Embryonic facial prominence (tissue), 1 donor: ENCODE data around the gene SERGEF.

ENCODE experiments used
- DNase-seq: peaks from one replicate; pipeline ENCODE4 v3.0.0-alpha.2; 2016; ENCODE audit errors: extremely low spot score

The SERGEF gene

DNA sequence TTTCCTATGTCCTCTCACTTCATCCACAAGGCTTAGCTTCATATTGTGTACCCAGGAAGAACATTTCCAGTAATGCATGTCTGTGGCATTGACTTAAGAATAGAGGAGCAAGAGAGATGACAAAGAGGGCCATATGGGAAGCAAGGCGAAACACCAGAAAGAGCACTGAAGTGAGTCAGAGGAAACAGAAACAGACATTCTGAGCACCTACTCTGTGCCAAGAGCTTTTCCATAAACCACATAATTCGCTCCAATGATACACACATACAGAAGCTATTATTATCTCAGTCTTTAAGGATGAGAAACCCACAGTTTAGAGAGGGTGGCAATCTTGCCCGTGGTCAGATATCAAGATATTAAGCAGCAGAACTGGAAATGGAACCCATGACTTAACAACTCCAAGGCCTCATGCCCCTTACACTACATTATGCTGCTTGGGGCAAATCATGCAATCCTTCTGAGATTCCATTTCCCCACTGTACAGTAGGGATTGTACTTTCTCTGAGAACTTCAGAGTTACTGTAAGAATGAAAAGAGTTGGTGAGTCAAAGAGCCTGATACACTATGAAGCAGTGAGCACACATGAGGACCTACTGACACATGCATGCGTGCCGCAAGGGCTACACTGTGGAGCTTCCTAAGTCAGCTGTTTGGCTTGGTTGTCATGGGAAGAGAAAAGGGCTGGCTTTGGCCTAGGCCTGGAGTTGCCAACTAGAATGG is 151.7 kb downstream of the SERGEF start:
- DNase-seq: no peak

DNA sequence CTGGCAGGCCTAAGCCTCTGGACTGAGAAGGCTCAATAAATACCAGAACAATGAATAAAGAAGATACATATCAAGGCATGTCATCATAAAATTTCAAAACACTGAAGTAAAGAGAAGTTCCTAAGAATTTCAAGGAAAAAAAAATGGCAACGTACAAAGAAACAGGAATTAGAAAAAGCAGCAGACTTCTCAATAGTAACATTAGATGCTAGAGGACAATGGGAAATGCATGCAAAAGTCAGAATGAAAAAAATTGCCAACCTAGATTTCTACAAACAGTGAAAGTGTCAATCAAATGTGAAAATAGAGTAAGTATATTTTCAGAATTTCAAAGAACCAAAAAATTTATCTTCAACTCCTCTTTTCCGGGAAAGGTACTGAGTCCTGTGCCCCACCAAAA is 153.3 kb downstream of the SERGEF start:
- DNase-seq: no peak

DNA sequence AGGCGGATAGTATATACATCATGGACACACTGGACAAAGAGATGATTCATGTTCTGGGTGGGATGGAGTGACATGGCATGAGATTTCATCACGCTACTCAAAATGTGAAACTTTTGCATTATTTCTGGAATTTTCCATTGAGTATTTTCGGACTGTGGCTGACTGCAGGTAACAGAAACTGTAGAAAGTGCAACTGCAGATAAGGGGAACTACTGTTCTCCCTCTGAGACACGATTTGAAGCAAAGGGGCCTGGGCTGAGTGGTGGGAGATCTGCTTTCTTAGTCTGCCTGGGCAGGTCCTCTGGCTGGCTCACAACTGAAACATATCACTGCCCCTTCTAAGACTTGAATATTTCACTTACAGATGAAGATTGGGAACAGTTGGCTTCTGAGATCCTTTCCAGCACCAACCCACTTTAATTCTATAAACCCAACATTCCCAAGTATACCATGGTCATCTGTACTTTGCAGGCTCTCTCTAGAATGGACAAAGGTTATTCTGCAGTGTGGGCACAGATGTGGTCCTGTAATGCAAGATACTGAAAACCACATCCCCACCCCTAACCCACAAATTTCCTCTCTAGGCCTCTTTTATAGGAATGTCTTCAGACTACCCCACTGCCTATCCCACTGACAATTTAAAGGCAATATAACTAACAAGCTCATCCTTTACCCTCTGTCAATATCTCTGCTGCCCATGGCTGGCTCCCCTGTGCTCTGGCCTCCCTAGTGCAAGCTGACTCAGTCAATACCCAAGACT is 157.1 kb downstream of the SERGEF start:
- DNase-seq: no peak

DNA sequence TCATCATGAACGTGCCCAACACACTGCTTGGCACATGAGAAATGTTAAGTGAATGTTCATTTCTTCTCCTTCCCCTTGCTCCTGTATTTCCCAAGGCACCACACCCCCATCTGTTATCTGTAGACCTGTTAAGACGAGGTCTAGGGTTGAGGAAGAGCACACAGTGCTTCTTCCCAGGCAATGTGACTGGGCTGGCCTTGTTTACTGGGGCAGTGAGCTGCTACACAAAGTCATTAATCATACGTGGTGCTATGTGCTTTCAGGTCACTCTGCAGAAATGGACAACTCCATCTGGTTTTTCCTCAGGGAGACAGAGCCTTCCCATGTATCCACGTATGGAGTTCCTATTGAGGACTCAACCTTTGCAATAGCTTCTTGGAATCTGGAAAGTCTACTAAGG is 159.6 kb downstream of the SERGEF start:
- DNase-seq: no peak

DNA sequence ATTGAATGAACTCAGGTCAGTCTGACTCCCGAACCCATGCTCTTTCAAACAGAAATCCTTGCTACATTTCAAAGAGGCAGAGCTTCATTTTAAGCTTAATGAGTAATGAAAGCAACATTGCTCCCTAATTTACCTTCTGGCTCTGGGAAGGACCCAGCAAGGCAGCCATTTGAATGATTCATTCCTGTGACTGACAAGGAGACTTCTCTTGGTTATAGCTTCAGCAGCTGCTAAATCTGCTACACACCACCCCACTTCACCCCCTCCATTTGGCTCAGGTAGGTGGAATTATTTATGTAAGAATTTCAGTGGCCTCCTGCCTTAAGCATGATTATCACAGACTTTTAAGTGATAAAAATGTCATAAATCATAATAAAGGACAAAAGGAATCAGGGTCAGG is 160.6 kb downstream of the SERGEF start:
- no peak for DNase-seq

DNA sequence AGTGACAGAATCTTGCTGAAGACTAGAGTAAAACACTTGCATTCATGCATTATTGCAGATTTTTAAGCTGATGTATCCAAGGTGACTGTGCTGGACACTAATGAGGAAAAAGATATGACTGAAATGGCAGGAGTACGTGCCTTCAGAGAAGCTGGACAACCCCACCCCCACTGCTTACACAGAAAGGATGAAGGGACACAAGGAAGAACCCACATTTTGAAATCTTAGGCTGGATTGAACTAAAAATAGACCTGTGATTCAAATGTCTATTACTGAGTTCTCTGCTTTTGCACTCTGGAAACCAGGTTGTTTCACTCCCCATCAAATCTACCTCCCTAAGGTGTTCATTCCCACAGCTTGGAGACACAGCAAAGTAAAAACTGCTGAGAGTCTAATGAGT is 161.2 kb downstream of the SERGEF start:
- no peak for DNase-seq

DNA sequence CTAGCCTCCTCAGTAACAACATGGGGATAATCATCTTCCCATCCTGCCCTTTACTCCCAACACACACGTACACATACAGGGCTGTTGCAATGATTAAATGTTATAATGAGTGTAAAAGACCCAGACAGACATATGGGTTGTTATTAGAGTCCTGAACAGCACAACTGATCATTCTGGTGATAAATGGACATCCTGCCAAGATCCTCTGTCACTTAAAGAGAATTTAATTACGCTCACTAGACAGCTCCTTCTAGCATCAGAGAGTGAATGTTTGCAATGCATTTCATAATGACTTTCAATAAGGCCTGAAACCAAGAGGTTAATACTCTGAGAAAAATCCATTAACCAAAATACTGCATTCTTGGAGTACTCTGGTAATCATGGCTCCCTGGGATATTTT is 162.5 kb downstream of the SERGEF start:
- DNase-seq: no peak

DNA sequence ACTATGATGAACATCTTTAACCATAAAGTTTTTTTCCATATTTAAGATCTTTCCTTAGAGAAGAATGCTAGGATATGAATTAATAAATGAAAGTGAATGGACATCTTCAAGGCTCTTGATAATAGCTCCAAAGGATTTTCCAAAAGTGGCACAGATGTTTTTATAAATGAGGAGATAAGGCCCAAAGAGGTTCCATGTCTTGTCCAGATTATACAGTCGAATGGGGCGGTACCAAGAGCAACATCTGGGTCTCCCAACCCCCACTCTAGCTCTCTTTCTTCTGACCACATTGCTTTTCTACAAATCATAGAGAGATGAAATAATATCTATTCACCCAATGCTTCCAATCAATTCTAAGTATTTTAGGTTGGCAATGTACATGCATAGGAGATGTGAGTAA is 164.1 kb downstream of the SERGEF start:
- no peak for DNase-seq

DNA sequence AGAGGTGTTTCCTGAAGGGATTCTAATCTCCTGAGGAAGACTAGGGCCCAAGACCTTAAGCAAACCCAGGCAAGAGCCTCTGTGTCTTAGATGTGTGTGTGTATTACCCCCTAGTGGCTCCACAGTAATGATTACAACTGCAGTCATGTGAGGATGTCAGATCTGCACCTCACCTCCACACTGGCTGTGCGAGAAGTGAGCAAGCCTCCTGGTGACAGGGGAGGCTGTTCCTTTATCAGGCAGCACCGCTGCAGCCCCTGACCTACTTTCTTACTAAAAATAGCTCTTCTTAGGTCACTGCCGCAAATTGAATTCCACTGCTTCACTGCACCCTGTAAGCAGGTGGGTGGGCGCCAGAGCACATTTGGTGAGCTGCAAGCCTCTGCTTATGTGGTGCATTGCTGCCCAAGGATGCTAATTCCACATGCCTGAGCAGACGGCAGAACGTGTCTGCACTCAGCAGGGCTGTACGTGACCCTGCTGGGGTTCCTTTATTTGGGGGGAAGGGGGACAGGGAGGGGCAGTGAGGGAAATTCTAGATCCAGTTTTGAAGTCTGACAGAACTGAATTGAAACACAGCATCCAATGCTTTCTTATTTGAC is 165.9 kb downstream of the SERGEF start:
- DNase-seq: no peak

DNA sequence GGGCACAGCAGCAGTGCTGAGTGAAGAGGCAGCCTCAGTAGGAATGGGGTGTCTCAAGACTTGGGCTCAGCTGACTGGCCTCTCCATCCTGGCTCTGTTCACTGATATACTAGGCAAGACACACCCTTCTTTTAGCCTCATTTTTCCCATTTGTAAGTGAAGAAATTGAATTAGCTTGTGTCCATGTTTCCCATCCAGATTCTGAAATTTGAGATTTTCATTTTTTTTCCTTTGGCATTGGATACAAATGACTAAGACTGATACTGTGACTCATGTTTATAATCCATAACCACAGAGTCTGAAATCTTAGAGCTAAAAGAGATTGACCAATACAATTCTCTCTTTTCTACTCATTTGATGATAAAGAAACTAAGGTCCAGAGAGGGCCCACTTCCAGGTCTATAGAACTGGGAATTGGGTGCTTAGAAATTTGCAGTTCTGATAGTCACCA is 167.4 kb downstream of the SERGEF start:
- no peak for DNase-seq

DNA sequence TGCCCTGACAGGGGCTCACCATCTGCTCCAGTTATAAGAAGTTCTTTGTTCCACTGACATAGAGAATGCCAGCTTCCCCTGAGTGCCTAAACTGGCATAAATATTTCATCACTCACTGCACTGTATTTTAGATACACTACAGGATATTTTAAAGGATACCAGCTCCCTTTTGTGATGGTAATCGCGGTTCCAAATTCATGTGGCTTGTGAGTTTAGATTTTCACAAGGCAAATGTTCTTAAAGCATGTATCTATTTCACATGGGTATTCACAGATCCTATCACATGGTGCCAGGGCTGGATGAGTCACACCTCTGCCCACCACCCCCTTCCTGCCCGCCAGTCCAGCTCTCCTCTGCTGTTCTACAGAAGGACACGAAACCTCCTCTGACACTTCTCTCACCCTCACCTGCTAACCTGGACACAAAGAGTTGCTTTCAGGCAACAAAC is 172.7 kb downstream of the SERGEF start:
- no peak for DNase-seq

DNA sequence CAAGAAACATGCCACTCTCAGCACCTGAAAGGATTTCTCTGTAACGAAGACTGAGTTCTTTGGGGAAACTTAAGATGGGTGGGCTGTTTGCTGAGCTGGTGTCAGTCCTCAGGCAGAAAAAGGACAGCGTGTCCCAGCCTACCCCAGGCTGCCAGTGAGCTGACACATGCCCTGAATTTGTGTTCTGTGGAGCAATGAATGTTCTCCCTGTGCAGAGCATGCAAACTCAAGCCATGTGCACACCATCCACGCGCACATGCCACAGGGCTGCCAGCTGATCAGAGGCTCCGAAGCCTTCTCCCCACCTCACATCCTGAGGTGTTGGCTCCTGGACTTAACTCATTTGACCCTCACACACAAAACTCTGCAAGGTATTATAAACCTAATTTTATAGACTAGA is 173.4 kb downstream of the SERGEF start:
- no peak for DNase-seq

DNA sequence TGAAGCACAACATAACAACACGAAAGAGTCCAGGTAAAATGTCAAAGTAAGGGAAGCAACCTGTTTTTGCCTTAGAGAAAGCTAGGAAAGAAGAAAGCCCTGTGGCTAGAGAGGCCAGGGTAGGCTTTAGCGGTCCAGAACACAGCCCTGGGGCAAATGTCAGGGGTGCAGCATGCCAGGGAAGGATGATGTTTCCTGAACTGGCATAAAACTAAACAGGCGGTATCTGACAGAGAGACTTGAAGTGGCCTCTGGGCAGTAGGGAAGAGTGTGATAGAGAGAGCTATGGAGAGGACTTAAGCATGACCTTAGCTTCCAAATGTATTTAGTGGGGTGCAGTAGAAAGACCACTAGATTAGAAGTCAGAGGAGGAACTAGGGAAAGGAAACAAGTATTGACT is 174.7 kb downstream of the SERGEF start:
- DNase-seq: no peak

DNA sequence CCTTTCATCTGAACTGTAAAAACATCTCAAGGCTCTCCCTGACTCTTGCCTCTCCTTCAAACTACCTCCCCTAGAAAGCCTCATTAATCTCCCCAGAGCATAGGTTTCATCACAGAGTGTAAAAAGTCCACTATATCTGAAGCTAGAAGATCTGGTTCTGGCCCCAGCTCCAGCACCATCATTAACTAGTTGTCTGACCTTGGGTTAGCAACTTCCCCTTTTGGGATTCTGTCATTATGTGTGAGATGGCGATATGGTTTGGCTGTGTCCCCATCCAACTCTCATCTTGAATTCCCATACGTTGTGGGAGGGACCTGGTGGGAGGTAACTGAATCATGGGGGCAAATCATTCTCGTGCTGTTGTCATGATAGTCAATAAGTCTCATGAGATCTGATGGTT is 181.0 kb downstream of the SERGEF start:
- DNase-seq: no peak

DNA sequence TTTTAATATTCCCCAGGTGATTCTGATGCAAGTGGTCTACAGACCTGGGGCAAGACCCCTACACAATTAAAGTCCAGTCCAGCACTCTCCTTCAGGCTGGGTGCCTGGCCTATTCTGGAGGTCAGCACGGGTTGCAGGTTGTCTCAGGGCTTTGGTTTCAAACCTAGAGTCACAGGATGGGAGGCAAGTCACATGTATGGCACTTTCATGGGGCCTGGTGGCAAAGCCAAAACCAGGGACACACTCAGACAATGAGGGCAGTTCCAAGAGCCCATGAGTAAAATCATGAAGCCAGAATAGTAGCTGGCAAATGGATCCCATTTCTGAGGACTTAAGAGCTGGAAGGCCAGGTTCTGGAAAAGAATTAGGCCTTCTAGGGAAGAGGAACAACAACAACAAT is 181.6 kb downstream of the SERGEF start:
- DNase-seq: no peak

DNA sequence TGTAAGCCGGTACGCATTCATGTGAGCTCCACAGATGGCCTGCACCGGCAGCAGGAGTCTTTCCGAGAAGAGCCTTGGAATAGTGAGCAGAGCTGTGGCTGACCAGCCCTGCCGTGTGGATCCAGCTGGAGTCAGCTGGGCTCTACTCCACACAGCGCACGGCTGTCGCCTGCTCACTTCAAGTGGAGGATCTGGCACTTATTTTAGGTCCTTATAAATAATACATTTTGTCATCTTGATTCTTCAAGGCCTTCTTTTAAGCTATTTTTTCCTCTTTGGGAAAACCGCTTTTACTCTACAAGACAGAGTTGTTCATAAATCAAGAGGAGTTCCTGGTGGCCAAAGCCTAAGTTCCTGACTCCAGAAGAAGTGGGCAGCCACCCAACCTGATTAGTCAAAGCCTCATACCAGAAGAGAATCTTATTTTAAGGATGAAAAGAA is 184.5 kb downstream of the SERGEF start:
- DNase-seq: no peak

DNA sequence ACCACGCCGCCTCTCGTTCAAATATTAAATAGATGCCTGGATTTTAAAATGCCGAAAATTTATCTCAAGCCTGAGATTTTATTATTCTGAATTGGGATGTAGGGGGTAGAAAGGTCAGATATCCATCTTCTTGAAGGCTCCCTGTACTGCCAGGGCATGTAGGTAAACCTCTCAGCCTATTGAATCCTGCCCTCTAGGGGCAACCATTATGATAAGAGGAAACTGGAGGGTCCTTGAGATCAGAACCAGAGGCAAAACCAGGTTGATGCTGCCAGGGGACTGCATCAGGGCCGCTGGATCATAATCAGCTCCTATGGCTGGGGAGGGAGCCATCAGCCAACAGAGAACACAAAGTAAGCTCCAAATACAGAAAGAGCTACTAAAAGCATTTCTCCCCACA is 185.8 kb downstream of the SERGEF start:
- DNase-seq: no peak

DNA sequence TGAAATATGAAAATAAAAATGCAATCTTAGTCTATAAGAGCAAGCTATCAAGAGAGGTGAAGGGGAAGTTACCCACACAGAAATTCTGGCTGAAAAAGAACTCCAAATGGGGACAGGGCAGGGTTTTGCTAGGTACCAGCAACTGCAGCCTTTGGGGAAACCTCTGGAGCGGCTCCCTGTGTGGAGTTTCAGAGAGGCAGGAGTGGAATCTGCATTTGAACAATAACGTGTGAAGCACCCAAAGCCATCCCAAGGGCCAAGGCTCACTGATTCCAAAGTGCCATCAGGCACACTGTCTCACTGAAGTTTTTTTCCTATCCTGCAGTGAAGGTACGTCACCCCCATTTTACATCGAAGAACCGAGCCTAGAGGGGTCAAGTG is 190.5 kb downstream of the SERGEF start:
- DNase-seq: no peak

DNA sequence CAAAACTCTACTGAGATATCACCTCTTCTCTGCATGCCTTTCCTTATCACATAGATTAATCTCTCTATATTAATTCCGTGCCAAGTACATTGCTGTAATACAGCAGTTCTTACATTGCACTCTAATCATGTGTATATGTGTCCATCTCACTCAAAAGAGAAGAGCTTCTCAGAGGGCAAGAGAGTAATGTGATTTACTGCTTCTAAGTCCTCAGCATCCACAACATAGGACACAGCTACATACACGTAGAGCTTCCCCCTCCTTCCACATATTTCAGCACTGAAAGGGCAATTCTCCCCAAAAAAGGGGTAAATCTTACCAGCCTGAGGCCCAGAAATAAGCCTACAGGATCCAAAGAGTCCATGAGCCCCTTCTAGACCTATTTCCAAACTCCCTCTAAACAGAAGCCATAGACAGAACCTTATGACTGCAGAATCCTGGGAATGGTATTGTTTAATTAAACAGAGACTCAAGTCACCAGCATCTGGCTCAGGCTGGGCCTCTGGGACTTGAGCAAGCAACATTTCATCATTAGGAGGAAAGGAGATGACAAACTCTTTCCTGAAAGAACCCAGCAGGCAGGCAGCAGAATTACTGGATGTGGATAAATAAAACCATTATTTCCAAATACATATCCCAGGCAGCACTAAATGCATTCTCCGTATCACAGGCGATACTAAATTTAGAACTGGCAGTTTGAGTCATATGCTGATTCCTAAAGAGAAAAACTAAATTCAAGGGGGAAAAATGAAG is 191.0 kb downstream of the SERGEF start:
- no peak for DNase-seq

DNA sequence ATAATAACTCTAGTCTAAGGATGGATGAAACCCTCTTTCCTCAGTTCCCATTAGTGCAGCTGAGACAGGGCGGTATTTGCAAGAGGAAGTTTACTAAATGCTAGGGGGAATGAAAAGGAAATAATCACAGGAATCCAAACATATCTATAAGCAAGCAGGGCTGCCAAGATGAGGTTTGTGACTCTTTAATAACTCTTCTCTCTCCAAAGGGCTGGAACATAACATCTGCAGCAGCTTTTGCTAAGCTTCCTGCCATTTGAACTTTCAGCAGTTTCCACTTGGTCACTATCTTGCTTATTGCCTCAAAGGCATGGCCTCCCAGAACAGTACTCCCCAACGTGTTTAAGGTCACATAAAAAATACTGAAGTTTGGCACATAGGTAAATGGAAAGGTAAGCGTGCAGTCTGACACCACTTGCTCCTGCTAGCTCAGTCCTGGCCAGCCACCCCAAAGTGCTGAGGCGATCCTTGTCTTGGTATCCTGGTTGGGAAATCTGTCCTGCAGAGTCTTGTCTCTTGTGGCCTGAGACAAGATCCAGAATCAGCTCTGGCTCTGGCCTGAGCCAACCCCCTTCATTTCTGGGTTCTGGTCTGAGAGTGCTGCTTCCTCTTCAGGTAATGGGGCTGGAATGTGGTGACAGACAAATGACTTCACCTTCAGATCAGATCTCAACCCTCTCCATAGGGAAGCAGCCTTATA is 196.5 kb downstream of the SERGEF start:
- DNase-seq: no peak

DNA sequence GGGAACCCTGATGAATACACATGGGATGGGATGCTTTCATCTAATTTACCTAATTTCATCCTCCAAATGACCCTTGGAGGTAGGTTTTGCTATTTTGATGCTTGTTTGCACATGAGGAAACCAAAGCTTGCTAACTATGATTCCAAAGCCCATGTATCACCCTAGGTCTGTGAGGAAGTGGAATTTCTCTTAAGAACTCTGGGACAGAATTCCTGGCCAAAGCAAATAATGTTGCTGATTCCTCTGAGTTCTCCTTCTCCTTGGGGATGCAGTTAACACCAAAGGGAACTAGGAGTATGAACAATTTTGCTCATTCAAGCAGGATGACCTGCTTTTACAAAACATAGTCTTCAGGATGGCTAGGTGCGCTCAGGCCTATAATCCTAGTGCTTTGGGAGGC is 198.3 kb downstream of the SERGEF start:
- DNase-seq: no peak
